A172 (cell line): ENCODE results near the gene TCOF1. TPM values are rescaled to one million over a fixed set of nuclear protein-coding genes. Genes with fewer than 3 reads are reported as not detected.

Experiments
- total RNA-seq: library from RNA; depleted of rRNA; stranded (reverse); fragments of >200 nt; shearing (Covaris generic); gene quantifications from 2 replicates; pipeline ENCODE4 v1.2.3, GENCODE V29; 2014; rRNA removed

Gene TCOF1
- total RNA-seq, 1 experiment from 2014 or later: 56.5 TPM

Other genes starting within 250 kb of the TCOF1 start
- gene PDGFRB, start 201.9 kb upstream of the TCOF1 start, total RNA-seq: 33.5 and 55.9 TPM in 2 replicates
- gene CDX1, start 190.9 kb upstream of the TCOF1 start, total RNA-seq: not detected in 2 replicates
- not detected in 2 replicates for gene SLC6A7, start 167.6 kb upstream of the TCOF1 start, total RNA-seq
- 1.2 and 1.3 TPM in 2 replicates for gene CAMK2A, start 67.9 kb upstream of the TCOF1 start, total RNA-seq
- 1.9 and 5.0 TPM in 2 replicates for gene ARSI, start 54.8 kb upstream of the TCOF1 start, total RNA-seq
- gene CD74, start 55.2 kb downstream of the TCOF1 start, total RNA-seq: 1.1 TPM in 1 of 2 replicates, not detected in the other
- 2,916 and 3,804 TPM in 2 replicates for gene RPS14, start 92.0 kb downstream of the TCOF1 start, total RNA-seq
- gene NDST1, start 150.4 kb downstream of the TCOF1 start, total RNA-seq: 55.4 and 77.8 TPM in 2 replicates